ENCODE data around the gene NUBPL.

GRCh38 chr14:31886156-31886835 is 325.1 kb downstream of the NUBPL start:
- TF ChIP-seq POLR2A (IDR thresholded peaks at IDR 0.05) (no peak), CTCF (IDR thresholded peaks at IDR 0.05) (no peak)

Measured in suprapubic skin (tissue), 3 donors.